GM12891 (cell line): ENCODE results near the gene MBD6.

Experiments used
- POLR2A ChIP-seq: IDR thresholded peaks from 2 replicates; pipeline ENCODE4 v1.6.1; 2011; ENCODE audit warnings: low read depth, low read length, control low read depth
- POLR2AphosphoS5 ChIP-seq: IDR thresholded peaks from 2 replicates; pipeline ENCODE4 v1.6.1; 2011; ENCODE audit warnings: low read depth, low read length, control low read depth
- POU2F2 ChIP-seq: IDR thresholded peaks from 2 replicates; pipeline ENCODE4 v1.6.1; 2011; ENCODE audit warnings: low read depth, mild to moderate bottlenecking, control low read depth, low read length, moderate library complexity
- SPI1 ChIP-seq: IDR thresholded peaks from 2 replicates; pipeline ENCODE4 v1.6.1; 2011; ENCODE audit warnings: low read depth, low read length, control low read depth
- TAF1 ChIP-seq: IDR thresholded peaks from 2 replicates; pipeline ENCODE4 v1.6.1; 2011; ENCODE audit warnings: low read depth, low read length, control low read depth

DNA sequence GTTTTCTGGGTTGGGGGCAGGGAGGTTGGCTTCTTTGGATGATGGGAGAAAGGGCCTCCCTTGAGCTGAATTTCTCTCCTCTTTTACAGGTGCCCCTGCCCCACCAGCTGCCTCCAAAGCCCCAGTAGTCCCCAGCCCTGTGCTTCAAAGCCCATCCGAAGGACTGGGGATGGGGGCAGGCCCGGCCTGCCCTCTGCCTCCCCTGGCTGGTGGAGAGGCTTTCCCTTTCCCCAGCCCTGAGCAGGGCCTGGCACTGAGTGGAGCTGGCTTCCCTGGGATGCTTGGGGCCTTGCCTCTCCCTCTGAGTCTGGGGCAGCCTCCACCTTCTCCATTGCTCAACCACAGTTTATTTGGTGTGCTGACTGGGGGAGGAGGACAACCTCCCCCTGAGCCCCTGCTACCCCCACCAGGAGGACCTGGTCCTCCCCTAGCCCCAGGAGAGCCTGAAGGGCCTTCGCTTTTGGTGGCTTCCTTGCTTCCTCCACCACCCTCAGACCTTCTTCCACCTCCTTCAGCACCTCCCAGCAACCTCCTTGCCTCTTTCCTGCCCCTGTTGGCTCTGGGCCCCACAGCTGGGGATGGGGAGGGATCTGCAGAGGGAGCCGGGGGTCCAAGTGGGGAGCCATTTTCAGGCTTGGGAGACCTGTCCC lies 4.0 kb downstream of the MBD6 start:
- TF ChIP-seq POLR2A (no peak), POLR2AphosphoS5 (no peak; the same call in 1 of the 2 replicates), SPI1 (no peak), POU2F2 (no peak), TAF1 (no peak)
